SK-N-DZ (cell line): ENCODE results near the gene SLC15A1.
"Not testable (repeated sequence)": the region's sequence is repeated elsewhere in the genome, so short reads cannot be mapped to it uniquely, and the experiment has no call there.

ENCODE experiments used
- DNase-seq: peaks from one replicate; pipeline ENCODE4 v3.0.0-alpha.2; 2015; ENCODE audit warnings: low spot score

The SLC15A1 gene

DNA sequence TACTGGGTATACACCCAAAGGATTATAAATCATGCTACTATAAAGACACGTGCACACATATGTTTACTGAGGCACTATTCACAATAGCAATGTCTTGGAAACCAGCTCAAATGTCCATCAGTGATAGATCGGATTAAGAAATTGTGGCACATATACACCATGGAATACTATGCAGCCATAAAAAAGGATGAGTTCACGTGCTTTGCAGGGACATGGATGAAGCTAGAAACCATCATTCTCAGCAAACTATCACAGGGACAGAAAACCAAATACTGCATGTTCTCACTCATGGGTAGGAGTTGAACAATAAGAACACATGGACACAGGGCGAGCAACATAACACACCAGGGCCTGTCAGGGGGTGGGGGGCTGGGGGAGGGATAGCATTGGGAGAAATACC lies 2.0 kb upstream of the SLC15A1 start:
- DNase-seq: not testable (repeated sequence)

- no peak for DNase-seq
These were observed 508 bp downstream of the SLC15A1 start for GRCh38 chr13:98751861-98752466.

DNA sequence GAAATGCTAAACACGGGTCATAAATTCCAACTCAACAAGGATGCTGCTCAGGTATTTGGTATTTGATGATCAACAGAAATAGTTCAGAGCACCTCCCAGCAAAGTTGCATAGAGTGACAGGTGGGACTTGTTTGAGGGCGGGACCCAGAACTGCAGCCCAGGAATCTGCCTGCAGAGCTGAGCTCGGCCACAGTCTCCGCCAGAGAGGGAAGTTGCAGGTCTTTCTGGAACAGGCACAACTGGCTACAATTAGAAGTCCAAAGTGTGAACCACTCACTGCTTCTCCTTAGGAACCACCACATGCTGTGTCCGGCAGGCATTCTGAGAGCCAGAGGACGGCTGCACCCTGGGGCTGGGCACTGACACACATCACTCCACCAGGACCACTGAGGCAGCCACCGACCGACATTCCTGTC lies 1.1 kb downstream of the SLC15A1 start:
- no peak for DNase-seq

- no peak for DNase-seq
These were observed 3.0 kb downstream of the SLC15A1 start for GRCh38 chr13:98749501-98749900.

DNA sequence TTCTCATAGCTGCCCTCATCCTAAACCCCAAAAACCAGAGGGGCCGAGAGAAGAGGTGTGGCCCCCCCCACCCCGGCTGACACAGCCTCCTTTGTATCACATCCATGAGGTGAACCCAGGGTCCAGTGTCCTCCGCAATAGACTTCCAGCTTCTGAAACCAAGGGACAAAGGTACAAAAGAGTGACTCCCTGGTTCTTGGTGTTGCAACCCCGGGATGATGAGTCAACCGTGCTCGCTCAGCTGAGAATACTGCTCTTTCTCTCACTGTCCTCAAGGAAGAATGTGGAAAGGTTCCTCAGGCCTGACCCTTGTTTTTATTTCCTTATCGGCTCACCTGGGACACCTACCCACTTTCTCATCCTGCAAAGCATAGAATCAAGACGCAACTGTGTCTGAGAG lies 5.5 kb downstream of the SLC15A1 start:
- DNase-seq: no peak

GRCh38 chr13:98743377-98743776 lies 9.1 kb downstream of the SLC15A1 start:
- no peak for DNase-seq

DNA sequence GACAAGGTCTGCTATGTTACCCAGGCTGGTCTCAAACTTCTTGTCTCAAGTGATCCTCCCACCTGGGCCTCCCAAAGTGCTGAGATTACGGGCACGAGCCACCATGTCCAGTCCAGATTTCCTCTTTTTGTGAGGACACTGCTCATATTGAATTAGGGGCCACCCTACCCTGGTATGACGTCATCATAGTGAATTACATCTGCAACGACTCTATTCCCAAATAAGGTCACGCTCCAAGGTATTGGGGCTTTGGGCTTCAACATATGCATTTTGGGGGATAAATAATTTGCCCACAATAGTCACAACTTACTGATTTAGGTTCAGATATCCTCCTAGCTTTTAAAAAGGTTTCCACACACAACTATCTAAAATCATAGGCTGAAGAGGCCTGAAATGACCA lies 9.5 kb downstream of the SLC15A1 start:
- DNase-seq: no peak

DNA sequence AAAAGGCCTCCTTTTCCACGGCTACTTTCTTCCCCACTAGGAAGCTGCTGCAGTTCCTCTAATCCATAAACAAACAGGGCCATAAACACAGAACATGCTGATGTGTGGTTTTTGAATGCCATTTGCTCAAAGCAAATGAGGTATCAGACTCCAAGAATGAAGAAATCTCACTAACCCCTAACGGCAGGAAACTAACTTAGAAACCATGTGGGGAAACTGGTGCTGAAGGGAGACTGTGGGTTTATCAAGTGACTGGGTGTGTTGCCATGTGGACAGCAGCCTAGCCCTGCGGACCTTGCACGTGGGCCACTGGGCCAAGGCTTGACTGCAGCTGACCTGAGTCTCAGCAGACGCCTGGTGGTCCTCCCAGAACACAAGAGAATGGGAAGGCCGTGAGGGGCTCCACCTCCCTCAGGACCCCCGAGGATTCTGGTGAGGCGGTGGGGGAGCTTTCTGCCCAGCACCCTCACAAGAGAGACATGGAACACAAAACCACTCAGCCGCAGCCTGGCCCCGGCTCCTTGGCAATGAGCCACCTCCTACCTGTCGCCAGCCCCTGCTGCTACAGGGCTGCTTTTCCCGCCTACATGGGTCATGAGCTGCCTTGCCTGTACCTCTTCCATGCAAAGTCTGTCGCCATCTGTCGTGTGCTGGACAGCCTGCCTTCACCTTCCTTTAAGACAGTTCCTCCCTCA lies 10.6 kb downstream of the SLC15A1 start:
- no peak for DNase-seq

GRCh38 chr13:98740131-98740530 lies 12.3 kb downstream of the SLC15A1 start:
- no peak for DNase-seq

DNA sequence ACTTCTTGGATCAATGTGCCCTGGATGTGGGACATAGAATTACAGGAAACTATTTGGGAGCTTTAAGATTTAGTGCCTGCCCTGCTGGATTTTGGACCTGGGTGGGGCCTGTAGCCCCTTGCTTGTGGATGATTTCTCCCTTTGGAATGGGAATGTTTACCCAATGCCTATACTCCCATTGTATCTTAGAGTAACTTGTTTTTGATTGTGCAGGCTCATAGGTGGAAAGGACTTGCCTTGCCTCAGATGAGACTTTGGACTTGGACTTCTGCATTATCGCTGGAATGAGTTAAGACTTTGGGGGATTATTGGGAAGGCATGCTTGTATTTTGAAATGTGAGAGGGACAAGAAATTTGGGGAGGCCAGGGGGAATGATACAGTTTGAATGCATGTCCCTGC lies 13.5 kb downstream of the SLC15A1 start:
- no peak for DNase-seq

DNA sequence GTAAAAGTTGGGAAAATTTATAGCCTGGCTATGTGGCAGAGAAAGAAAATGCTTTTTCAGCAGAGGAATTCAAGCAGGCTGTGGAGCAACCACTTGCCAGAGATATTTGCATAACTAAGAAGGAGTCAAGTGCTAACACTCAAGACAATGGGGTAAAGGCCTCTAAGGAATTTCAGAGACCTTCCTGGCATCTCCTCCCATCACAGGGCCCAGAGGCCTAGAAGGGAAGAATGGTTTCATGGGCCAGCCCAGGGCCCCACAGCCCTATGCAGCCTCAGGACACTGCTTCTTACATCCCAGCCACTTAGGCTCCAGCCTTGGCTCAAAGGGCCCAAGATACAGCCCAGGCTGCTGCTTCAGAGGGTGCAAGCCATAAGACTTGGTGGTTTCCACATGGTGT lies 14.3 kb downstream of the SLC15A1 start:
- no peak for DNase-seq

- no peak for DNase-seq
These were observed 20.5 kb downstream of the SLC15A1 start for GRCh38 chr13:98731925-98732324.

GRCh38 chr13:98731038-98731437 lies 21.4 kb downstream of the SLC15A1 start:
- no peak for DNase-seq

GRCh38 chr13:98730441-98730840 lies 22.0 kb downstream of the SLC15A1 start:
- no peak for DNase-seq

DNA sequence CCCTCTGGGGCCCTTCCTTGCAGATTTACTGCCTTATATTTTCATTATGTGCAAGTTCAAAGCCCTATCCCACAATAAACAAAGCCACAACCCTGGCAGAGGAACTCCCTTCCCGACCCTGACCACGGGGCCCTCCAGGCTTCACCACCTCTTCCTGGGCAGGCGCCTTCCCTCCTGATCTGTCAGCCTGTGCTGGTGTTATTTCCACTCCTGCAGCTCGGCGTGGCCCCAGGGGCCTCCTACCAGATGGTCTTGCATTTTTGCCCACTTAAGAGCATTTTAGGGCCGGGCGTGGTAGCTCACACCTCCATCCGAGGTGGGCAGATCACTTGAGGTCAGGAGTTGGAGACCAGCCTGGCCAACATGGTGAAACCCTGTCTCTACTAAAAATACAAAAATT lies 22.8 kb downstream of the SLC15A1 start:
- no peak for DNase-seq

DNA sequence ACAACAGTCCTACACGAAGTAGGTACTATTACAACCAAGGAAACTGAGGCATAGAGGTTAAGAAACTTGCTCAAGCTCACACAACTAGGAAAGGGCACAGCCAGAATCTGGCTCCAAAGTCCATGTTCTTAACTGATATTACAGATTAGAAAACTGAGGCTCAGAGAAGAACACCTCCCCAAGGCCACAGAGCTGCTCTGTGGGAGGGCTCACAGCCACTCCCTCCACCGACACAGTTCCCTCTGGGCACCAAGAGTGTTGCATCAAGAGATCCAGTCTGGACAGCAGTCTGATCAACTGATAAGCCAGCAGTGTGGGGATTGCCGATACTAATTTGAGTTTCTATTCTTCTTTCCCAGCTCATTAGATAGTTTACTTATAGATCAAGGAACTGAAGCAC lies 29.5 kb downstream of the SLC15A1 start:
- no peak for DNase-seq

- no peak for DNase-seq
These were observed 30.5 kb downstream of the SLC15A1 start for GRCh38 chr13:98721825-98722510.

- DNase-seq: no peak
These were observed 32.8 kb downstream of the SLC15A1 start for GRCh38 chr13:98719527-98720250.

GRCh38 chr13:98717891-98718290 lies 34.6 kb downstream of the SLC15A1 start:
- DNase-seq: no peak

DNA sequence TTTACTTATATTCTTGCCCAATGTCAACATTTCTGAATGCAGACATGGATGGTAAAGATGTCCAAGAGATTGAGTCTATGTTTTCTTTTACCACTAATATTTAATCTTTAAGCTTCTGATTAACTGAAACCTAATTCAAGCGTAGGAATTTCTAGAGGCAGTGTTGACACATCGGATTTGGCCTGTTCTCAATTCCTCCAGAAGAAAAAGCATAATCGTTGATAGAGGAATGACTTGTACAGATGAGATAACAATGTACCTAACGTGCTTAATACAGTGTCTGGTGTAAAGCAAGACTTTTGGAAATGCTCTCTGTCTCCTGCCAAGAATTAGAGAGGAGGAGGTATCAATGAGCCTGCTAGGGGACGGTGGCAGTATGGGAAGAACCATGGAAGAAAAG lies 35.2 kb downstream of the SLC15A1 start:
- DNase-seq: no peak

GRCh38 chr13:98710521-98710920 lies 42.0 kb downstream of the SLC15A1 start:
- no peak for DNase-seq

DNA sequence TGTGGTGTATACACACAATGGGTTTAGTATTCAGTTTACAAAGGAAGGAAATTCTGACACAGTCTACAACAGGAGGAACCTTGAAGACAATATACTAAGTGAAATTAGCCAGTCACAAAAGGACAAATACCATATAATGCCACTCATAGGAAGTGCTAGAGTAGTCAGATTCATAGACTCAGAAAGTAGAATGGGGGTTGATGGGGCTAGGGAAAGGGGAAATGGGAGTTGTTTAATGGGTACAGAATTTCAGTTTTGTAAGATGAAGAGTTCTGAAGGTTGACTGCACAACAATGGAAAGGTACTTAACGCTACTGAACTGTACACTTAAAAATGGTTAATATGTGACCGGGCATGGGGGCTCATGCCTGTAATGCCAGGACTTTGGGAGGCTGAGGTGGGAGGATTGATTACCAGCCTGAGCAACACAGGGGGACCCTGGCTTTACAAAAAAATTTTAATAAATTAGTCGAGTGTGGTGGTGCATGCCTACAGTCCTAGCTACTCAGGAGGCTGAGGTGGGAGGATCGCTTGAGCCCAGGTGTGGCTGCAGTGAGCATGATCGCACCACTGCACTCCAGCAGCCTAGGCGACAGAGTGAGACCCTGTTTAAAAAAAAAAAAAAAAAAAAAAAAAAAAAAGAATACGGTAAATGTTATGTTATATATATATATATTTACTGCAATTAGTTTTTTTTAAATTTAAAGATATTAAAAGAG lies 45.0 kb downstream of the SLC15A1 start:
- no peak for DNase-seq
